GM10266 (cell line): ENCODE measurements around the gene ULK3.

Experiments used
- DNase-seq: peaks from one replicate; pipeline ENCODE4 v3.0.0; 2012; ENCODE audit errors: extremely low spot score
- CTCF ChIP-seq: IDR thresholded peaks from 2 replicates; pipeline ENCODE4 v1.5.1; 2012; ENCODE audit warnings: mild to moderate bottlenecking, low read depth; ENCODE audit not compliant: control insufficient read depth, insufficient read depth; ENCODE audit errors: missing control alignments

The ULK3 gene

GRCh38 chr15:74802862-74803447 is 40.0 kb downstream of the ULK3 start:
- no peak for DNase-seq
- no peak for TF ChIP-seq CTCF

GRCh38 chr15:74802290-74802689 is 40.7 kb downstream of the ULK3 start:
- TF ChIP-seq CTCF = no peak

GRCh38 chr15:74801311-74801997 is 41.5 kb downstream of the ULK3 start:
- DNase-seq = no peak
- no peak for TF ChIP-seq CTCF

More at GRCh38 chr15:74802290-74802689, 40.7 kb downstream of the ULK3 start:
- DNase-seq = no peak

- TF ChIP-seq CTCF = no peak
- no peak for DNase-seq
Measured at GRCh38 chr15:74800559-74801094, 42.3 kb downstream of the ULK3 start.

- peak; percentile 99 for TF ChIP-seq CTCF
- peak; percentile 95 for DNase-seq
Measured at GRCh38 chr15:74799856-74800558, 42.9 kb downstream of the ULK3 start.

GRCh38 chr15:74799255-74799855 is 43.6 kb downstream of the ULK3 start:
- no peak for DNase-seq
- TF ChIP-seq CTCF = peak; percentile 54
